H1 (cell line): Measurements from ENCODE around the gene PXK. TPM values are rescaled to one million over a fixed set of nuclear protein-coding genes. Genes with fewer than 3 reads are reported as not detected.

Experiments
- CTCF ChIA-PET: fragments of 300-600 bp; sonication (Branson Sonifier 250); formaldehyde crosslinking; loops from one replicate; lab custom pipeline; 2021; ENCODE audit not compliant: partially characterized antibody; lab: Charles Lee
- POLR2A ChIA-PET: fragments of 300-600 bp; sonication (Branson Sonifier 250); formaldehyde crosslinking; loops from one replicate; lab custom pipeline; 2021; ENCODE audit warnings: inconsistent platforms; ENCODE audit not compliant: partially characterized antibody; lab: Charles Lee
- DNase-seq, 2 experiments: peaks; one replicate each; pipeline versions ENCODE4 v3.0.0 to v3.0.0-alpha.2; 2010 to 2022; ENCODE audit warnings: low spot score in 2 of 2, low read depth in 1 of 2, mixed read lengths in 1 of 2
- FAIRE-seq: peaks from 2 replicates; lab custom pipeline; 2011; peaks lifted over from hg19 to GRCh38; lab: Jason Lieb, UNC
- H2AFZ ChIP-seq: 2 replicates; pipeline ENCODE4 v1.8.1; 2012; ENCODE audit warnings: low read length, inconsistent platforms
- H2AK5ac ChIP-seq: 2 replicates; pipeline ENCODE4 v1.6.1; 2013; ENCODE audit warnings: low read depth, low read length
- H2BK120ac ChIP-seq: replicated peaks from 2 replicates; pipeline ENCODE3; 2013; ENCODE audit warnings: low read depth, low read length, inconsistent platforms
- H2BK12ac ChIP-seq: 2 replicates; pipeline ENCODE4 v1.6.1; 2013; ENCODE audit warnings: low read depth, low read length
- H2BK15ac ChIP-seq: 2 replicates; pipeline ENCODE4 v1.6.1; 2013; ENCODE audit warnings: low read length
- H2BK20ac ChIP-seq: 2 replicates; pipeline ENCODE4 v1.6.1; 2013; ENCODE audit warnings: low read length
- H2BK5ac ChIP-seq: 2 replicates; pipeline ENCODE4 v1.6.1; 2013; ENCODE audit warnings: low read depth, low read length
- H3K14ac ChIP-seq: 2 replicates; pipeline ENCODE4 v1.6.1; 2013; ENCODE audit warnings: inconsistent platforms; ENCODE audit not compliant: insufficient read length
- H3K18ac ChIP-seq: 2 replicates; pipeline ENCODE4 v1.6.1; 2013; ENCODE audit warnings: low read length; ENCODE audit errors: extremely low read depth
- H3K23ac ChIP-seq: 2 replicates; pipeline ENCODE4 v1.6.1; 2013; ENCODE audit warnings: inconsistent platforms; ENCODE audit not compliant: insufficient read length
- H3K23me2 ChIP-seq: 2 replicates; pipeline ENCODE4 v1.6.1; 2013; ENCODE audit warnings: low read depth, low read length
- H3K27ac ChIP-seq: 2 replicates; pipeline ENCODE4 v1.6.1; 2011; ENCODE audit warnings: low read depth, low read length, inconsistent platforms
- H3K27me3 ChIP-seq, 4 experiments: replicated peaks in 1 of 4; 1 replicate in 1 of 4; 2 replicates in 3 of 4; pipeline versions ENCODE4 v1.6.1 to v1.8.1; 2011 to 2013; ENCODE audit warnings: low read length in 3 of 4, mild to moderate bottlenecking in 3 of 4, inconsistent platforms in 2 of 4, mixed read lengths in 2 of 4, moderate library complexity in 1 of 4; ENCODE audit not compliant: control insufficient read depth in 3 of 4, insufficient read depth in 3 of 4; ENCODE audit errors: extremely low read depth in 1 of 4
- H3K36me3 ChIP-seq, 4 experiments: 2 replicates each; pipeline versions ENCODE4 v1.6.1 to v1.8.1; 2011 to 2013; ENCODE audit warnings: mild to moderate bottlenecking in 4 of 4, low read length in 3 of 4, moderate library complexity in 2 of 4, control low read depth in 1 of 4, inconsistent platforms in 1 of 4; ENCODE audit not compliant: insufficient read depth in 4 of 4, control insufficient read depth in 2 of 4
- H3K4ac ChIP-seq: replicated peaks from 2 replicates; pipeline ENCODE3; 2013; ENCODE audit warnings: low read length, low read depth, mixed read lengths, inconsistent platforms; ENCODE audit not compliant: insufficient read length
- H3K4me1 ChIP-seq, 4 experiments: replicated peaks in 1 of 4; 1 replicate in 1 of 4; 2 replicates in 3 of 4; pipeline versions ENCODE4 v1.6.1 to v1.8.1; 2011 to 2013; ENCODE audit warnings: low read length in 3 of 4, inconsistent platforms in 2 of 4, mixed read lengths in 1 of 4; ENCODE audit not compliant: insufficient read depth in 4 of 4, control insufficient read depth in 3 of 4
- H3K4me2 ChIP-seq, 2 experiments: 2 replicates each; pipeline versions ENCODE4 v1.6.1 to v1.8.1; 2011 to 2013; ENCODE audit warnings: low read depth in 2 of 2, low read length in 2 of 2, control low read depth in 1 of 2, inconsistent platforms in 1 of 2, mild to moderate bottlenecking in 1 of 2; ENCODE audit not compliant: insufficient read depth in 1 of 2
- H3K4me3 ChIP-seq, 4 experiments: fragments of 200-600, 300-600 bp in 1 of 4; sonication (generic), shearing (Covaris generic), sonication (Bioruptor Twin) in 1 of 4; 2 replicates each; pipeline versions ENCODE4 v1.5.1 to v1.8.1; 2011 to 2016; ENCODE audit warnings: low read length in 4 of 4, low read depth in 3 of 4, control low read depth in 2 of 4, inconsistent platforms in 2 of 4, mild to moderate bottlenecking in 2 of 4, mixed read lengths in 1 of 4, moderate library complexity in 1 of 4; ENCODE audit not compliant: insufficient read depth in 2 of 4; ENCODE audit errors: extremely low read depth in 1 of 4
- H3K56ac ChIP-seq: replicated peaks from 2 replicates; pipeline ENCODE3; 2013; ENCODE audit warnings: low read depth, mild to moderate bottlenecking, mixed read lengths, low read length, inconsistent platforms; ENCODE audit not compliant: insufficient read length
- H3K79me1 ChIP-seq: 2 replicates; pipeline ENCODE4 v1.6.1; 2013; ENCODE audit warnings: low read depth, low read length, control low read depth
- H3K79me2 ChIP-seq, 2 experiments: 2 replicates each; pipeline versions ENCODE4 v1.6.1 to v1.8.1; 2012 to 2013; ENCODE audit warnings: low read length in 2 of 2, mild to moderate bottlenecking in 2 of 2, inconsistent platforms in 1 of 2; ENCODE audit not compliant: insufficient read depth in 2 of 2, control insufficient read depth in 1 of 2
- H3K9ac ChIP-seq, 4 experiments: replicated peaks in 1 of 4; 1 replicate in 1 of 4; 2 replicates in 3 of 4; pipeline versions ENCODE4 v1.6.1 to v1.8.1; 2011 to 2013; ENCODE audit warnings: low read depth in 3 of 4, low read length in 3 of 4, control low read depth in 2 of 4, mild to moderate bottlenecking in 2 of 4, moderate library complexity in 2 of 4, inconsistent platforms in 1 of 4; ENCODE audit errors: extremely low read depth in 1 of 4
- H3K9me3 ChIP-seq, 2 experiments: 2 replicates each; pipeline versions ENCODE4 v1.6.1 to v1.8.1; 2012 to 2013; ENCODE audit warnings: mild to moderate bottlenecking in 2 of 2, moderate library complexity in 2 of 2, control low read depth in 1 of 2, inconsistent platforms in 1 of 2, low read depth in 1 of 2, low read length in 1 of 2, mixed read lengths in 1 of 2; ENCODE audit not compliant: insufficient read depth in 2 of 2
- H4K20me1 ChIP-seq, 2 experiments: replicated peaks in 1 of 2; 2 replicates each; pipeline versions ENCODE3 to v1.8.1; 2011 to 2013; ENCODE audit warnings: inconsistent platforms in 2 of 2, low read length in 2 of 2, mild to moderate bottlenecking in 1 of 2; ENCODE audit not compliant: insufficient read depth in 2 of 2, control insufficient read depth in 1 of 2
- H4K5ac ChIP-seq: 2 replicates; pipeline ENCODE4 v1.6.1; 2013; ENCODE audit warnings: low read length, low read depth, mixed read lengths, inconsistent platforms; ENCODE audit not compliant: insufficient read length
- H4K8ac ChIP-seq: 2 replicates; pipeline ENCODE4 v1.8.0; 2013; ENCODE audit warnings: mild to moderate bottlenecking, moderate library complexity, low read length, inconsistent platforms; ENCODE audit not compliant: insufficient read depth; ENCODE audit errors: extremely low read depth
- H4K91ac ChIP-seq: replicated peaks from 2 replicates; pipeline ENCODE3; 2013; ENCODE audit warnings: low read length, mixed read lengths, inconsistent platforms; ENCODE audit not compliant: insufficient read length
- BRCA1 ChIP-seq: IDR thresholded peaks from 2 replicates; pipeline ENCODE4 v1.6.1; 2012; ENCODE audit warnings: low read depth, low read length, improper control_type of control experiment
- RNF2 ChIP-seq: fragments of 200-900, 300-1000 bp; sonication (generic); IDR thresholded peaks from 2 replicates; pipeline ENCODE4 v1.7.1; 2016; ENCODE audit warnings: borderline replicate concordance, low read depth, mild to moderate bottlenecking, antibody characterized with exemption, low read length; ENCODE audit not compliant: poor library complexity, severe bottlenecking; ENCODE audit errors: missing control alignments
- YY1 ChIP-seq: IDR thresholded peaks from 2 replicates; pipeline ENCODE4 v1.6.1; 2011; ENCODE audit warnings: low read depth, mild to moderate bottlenecking, low read length
- WGBS, 2 experiments: shearing (Covaris generic) in 1 of 2; methylation state at CpG; one replicate each; pipeline versions ENCODE4 v1.1.6 to v1.1.7; 2013 to 2015; ENCODE audit warnings: low lambda C conversion rate in 2 of 2, mixed read lengths in 2 of 2, inconsistent platforms in 1 of 2, low coverage in 1 of 2, missing lambda C conversion rate in 1 of 2; ENCODE audit not compliant: insufficient replicate concordance in 2 of 2, insufficient coverage in 1 of 2, insufficient read length in 1 of 2; ENCODE audit errors: extremely low coverage in 1 of 2, missing lambda C conversion rate in 1 of 2; 5-methylcytosine and 5-hydroxymethylcytosine counted together
- polyA plus RNA-seq, 7 experiments: library from polyadenylated mRNA; depleted of rRNA in 3 of 7; stranded (reverse) in 5 of 7; unstranded in 2 of 7; fragments of >200 nt in 5 of 7; fragments of 200-250 nt in 2 of 7; gene quantifications; 1 replicate in 5 of 7; 2 replicates in 1 of 7; 4 replicates in 1 of 7; pipeline versions ENCODE4 v1.2.1 to v1.2.3, GENCODE V29; 2011 to 2013; ENCODE audit warnings: missing spikeins in 2 of 7, mixed read lengths in 2 of 7
- total RNA-seq: library from RNA; stranded (reverse); fragmentation: NEBNext Ultra II Directional; extraction: Animal tissue kit (Norgen Biotek cat#: 25700); gene quantifications from 2 replicates; pipeline ENCODE4 v1.2.1, GENCODE V29; 2021

Gene PXK
- total and polyA plus RNA-seq, 2 of the 8 experiments (the other 6 are each of a cell fraction or from before 2014, with no cell fraction given): 3.5 to 7.1 TPM

DNA sequence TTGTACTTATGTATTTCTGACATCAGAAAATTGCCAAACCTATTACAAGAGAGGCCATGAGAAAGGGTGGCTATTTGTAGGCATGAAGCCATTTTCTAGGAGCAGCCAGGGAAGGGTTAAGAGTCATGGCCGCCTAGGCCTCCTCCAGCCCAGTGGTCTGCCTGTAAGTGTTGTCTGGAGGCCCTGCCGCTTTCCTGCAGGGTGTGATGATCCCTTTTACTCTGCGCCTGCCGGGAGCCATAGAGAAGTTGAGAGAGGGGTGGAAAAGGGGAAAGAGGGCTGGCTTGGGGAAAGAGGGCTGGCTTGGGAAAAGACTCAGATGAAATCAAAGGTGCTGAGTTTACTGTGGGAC lies 130.1 kb downstream of the PXK start:
- Histone ChIP-seq H3K4me3 (no peak overlapping the region), H4K91ac (peak overlapping the region; percentile 34), H3K4me2 (no peak overlapping the region), H3K36me3 (no peaks in the 10 kb centered on the region), H2BK5ac (peak overlapping the region; percentile 71; the same call in 1 of the 2 replicates), H3K23me2 (no peaks in the 10 kb centered on the region), H3K27ac (no peak overlapping the region), H2BK120ac (no peak overlapping the region), H3K18ac (no peak overlapping the region; the same call in 1 of the 2 replicates), H3K9me3 (no peaks in the 10 kb centered on the region), H3K79me1 (no peaks in the 10 kb centered on the region), H3K79me2 (no peaks in the 10 kb centered on the region), H3K56ac (no peak overlapping the region), H3K4ac (no peak overlapping the region), H3K9ac (no peak overlapping the region), H3K4me1 (peaks cover 0 to 4% (median 2%) of the 10 kb centered on the region in 4 experiments; a peak in 4 of 7 replicates), H2AFZ (peak overlapping the region; percentile 97; the same call in 1 of the 2 replicates), H4K8ac (0 out of 2 replicates have a peak overlapping the region, but pooled peaks have one; percentile 73), H2BK20ac (0 out of 2 replicates have a peak overlapping the region, but pooled peaks have one; percentile 56), H2AK5ac (no peak overlapping the region), H4K5ac (peak overlapping the region; percentile 70), H2BK12ac (peak overlapping the region; percentile 90; the same call in 1 of the 2 replicates), H4K20me1 (no peaks in the 10 kb centered on the region), H3K27me3 (no peaks in the 10 kb centered on the region), H3K23ac (no peak overlapping the region), H3K14ac (no peak overlapping the region), H2BK15ac (no peak overlapping the region)
- no peak for FAIRE-seq
- POLR2A ChIA-PET: no interaction called here
- no peak for DNase-seq
- 56% methylated on average over 4 of the region's 4 CpGs; no CpG with 5 or more reads in 1 of the 2 experiments for WGBS, 2 experiments
- CTCF ChIA-PET: no interaction called here
- TF ChIP-seq RNF2: no peak
- TF ChIP-seq BRCA1: no peak
- peak; percentile 95 for TF ChIP-seq YY1
